Choroid plexus epithelial cell (primary cell): Measurements from ENCODE around the gene ZFYVE19.
A peak's percentile ranks its signal among the peaks of the same experiment; 100 is the strongest.
"Not testable (repeated sequence)": the region's sequence is repeated elsewhere in the genome, so short reads cannot be mapped to it uniquely, and the experiment has no call there.

Experiments
- DNase-seq: peaks from one replicate; pipeline ENCODE4 v3.0.0-alpha.2; 2010; ENCODE audit warnings: low read depth
- H3K4me3 ChIP-seq: 2 replicates; pipeline ENCODE4 v1.5.1; 2011; ENCODE audit warnings: low read depth, mild to moderate bottlenecking, control low read depth, low read length, moderate library complexity
- TF ChIP-seq, protein P1 (sequence below): conservative IDR thresholded peaks from 2 replicates; pipeline ENCODE4 v1.5.1; 2011; ENCODE audit warnings: low read depth, mild to moderate bottlenecking, control low read depth, inconsistent platforms, low read length, moderate library complexity

The ZFYVE19 gene

DNA sequence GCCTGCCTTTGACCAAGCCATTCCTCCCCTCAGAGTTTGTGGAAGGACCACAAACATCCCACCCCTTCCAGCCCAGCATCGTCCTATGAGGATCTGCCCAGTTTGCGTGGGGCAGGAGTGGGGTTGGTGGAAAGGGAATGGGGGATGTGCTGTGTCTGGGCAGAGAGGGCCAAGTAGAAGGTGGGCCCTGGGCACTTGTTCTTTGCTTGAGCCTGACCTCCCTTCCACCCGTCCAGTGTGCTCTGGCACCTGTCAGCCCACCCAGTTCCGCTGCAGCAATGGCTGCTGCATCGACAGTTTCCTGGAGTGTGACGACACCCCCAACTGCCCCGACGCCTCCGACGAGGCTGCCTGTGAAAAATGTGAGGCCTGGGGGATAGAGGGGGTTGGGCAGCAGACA is 47.3 kb downstream of the ZFYVE19 start:
- TF ChIP-seq, protein P1, sequence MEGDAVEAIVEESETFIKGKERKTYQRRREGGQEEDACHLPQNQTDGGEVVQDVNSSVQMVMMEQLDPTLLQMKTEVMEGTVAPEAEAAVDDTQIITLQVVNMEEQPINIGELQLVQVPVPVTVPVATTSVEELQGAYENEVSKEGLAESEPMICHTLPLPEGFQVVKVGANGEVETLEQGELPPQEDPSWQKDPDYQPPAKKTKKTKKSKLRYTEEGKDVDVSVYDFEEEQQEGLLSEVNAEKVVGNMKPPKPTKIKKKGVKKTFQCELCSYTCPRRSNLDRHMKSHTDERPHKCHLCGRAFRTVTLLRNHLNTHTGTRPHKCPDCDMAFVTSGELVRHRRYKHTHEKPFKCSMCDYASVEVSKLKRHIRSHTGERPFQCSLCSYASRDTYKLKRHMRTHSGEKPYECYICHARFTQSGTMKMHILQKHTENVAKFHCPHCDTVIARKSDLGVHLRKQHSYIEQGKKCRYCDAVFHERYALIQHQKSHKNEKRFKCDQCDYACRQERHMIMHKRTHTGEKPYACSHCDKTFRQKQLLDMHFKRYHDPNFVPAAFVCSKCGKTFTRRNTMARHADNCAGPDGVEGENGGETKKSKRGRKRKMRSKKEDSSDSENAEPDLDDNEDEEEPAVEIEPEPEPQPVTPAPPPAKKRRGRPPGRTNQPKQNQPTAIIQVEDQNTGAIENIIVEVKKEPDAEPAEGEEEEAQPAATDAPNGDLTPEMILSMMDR: no peak
- DNase-seq: no peak
- no peak overlapping the region for H3K4me3 ChIP-seq

GRCh38 chr15:40855706-40856234 is 48.9 kb downstream of the ZFYVE19 start:
- no peak for DNase-seq
- TF ChIP-seq, protein P1: no peak
- H3K4me3 ChIP-seq: no peak overlapping the region

DNA sequence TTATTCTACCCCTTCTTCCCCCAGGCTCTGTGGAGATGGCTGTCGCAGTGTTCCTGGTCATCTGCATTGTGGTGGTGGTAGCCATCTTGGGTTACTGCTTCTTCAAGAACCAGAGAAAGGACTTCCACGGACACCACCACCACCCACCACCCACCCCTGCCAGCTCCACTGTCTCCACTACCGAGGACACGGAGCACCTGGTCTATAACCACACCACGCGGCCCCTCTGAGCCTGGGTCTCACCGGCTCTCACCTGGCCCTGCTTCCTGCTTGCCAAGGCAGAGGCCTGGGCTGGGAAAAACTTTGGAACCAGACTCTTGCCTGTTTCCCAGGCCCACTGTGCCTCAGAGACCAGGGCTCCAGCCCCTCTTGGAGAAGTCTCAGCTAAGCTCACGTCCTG is 49.9 kb downstream of the ZFYVE19 start:
- no peak overlapping the region for H3K4me3 ChIP-seq
- TF ChIP-seq, protein P1: no peak
- DNase-seq: no peak

GRCh38 chr15:40857601-40858341 is 50.9 kb downstream of the ZFYVE19 start:
- H3K4me3 ChIP-seq: no peak overlapping the region
- TF ChIP-seq, protein P1: peak; percentile 98
- DNase-seq: peak; percentile 75

DNA sequence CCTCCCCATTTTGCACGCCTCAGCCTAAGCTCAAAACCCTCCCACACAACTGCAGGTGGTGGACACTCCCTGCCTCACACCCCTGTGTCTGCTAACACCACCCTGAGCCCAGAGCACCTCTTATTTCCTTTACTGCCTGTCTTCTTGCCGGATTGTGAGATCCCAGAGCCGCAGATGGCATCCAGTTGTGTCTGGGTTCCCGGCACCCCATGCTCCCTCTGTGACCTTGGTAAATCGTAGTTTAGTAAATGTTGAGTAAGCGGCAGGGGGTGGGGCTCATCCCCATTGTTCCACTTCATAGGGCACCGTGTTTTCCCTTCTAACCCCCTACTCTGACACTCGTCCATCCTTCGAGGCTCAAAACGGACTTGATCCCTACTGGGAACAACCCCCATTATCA is 51.8 kb downstream of the ZFYVE19 start:
- TF ChIP-seq, protein P1: no peak
- no peak for DNase-seq
- H3K4me3 ChIP-seq: no peak overlapping the region

GRCh38 chr15:40859206-40859851 is 52.4 kb downstream of the ZFYVE19 start:
- TF ChIP-seq, protein P1: peak; percentile 90
- H3K4me3 ChIP-seq: no peak overlapping the region
- DNase-seq: peak; percentile 88

DNA sequence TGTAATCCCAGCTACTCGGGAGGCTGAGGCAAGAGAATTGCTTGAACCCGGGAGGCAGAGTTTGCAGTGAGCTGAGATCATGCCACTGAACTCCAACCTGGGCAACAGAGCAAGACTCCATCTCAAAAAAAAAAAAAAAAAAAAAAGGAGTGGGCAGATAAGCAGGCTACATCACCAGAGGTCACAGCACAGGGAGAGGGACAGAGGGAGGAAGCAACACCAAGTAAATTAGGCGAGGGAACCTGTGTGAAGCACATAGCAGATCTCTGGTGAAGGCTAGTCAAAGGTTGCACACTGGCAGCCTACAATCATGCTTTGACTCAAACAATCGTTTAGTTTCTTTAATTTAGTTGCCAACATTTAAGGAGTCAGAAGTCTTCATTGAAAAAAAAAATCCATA is 54.3 kb downstream of the ZFYVE19 start:
- not testable (repeated sequence) for DNase-seq, H3K4me3 ChIP-seq
